SK-N-SH (cell line): ENCODE results near the gene ITIH5. TPM values are rescaled to one million over a fixed set of nuclear protein-coding genes. Genes with fewer than 3 reads are reported as not detected.
"Not testable (repeated sequence)": the region's sequence is repeated elsewhere in the genome, so short reads cannot be mapped to it uniquely, and the experiment has no call there.

Experiments used
- CTCF ChIA-PET: fragments of 300-600, 350-600 bp; formaldehyde crosslinking; extraction: SDS; loops from one replicate; lab custom pipeline; 2021; lab: Yijun Ruan, JAX
- POLR2A ChIA-PET: fragments of 350-600 bp; sonication (Branson Sonifier 250); formaldehyde crosslinking; extraction: SDS; loops from one replicate; lab custom pipeline; 2020; ENCODE audit warnings: antibody characterized with exemption, inconsistent platforms; lab: Yijun Ruan, JAX
- DNase-seq: peaks from one replicate; pipeline ENCODE4 v3.0.0; 2012
- H2AFZ ChIP-seq: fragments of 200-600 bp; sonication (generic); 2 replicates; pipeline ENCODE4 v1.8.1; 2016; ENCODE audit warnings: antibody characterized with exemption, mild to moderate bottlenecking, low read depth
- H3F3A ChIP-seq: fragments of 200-600 bp; sonication (generic); replicated peaks from 2 replicates; pipeline ENCODE3; 2016; ENCODE audit warnings: antibody characterized with exemption, mild to moderate bottlenecking; ENCODE audit not compliant: insufficient read depth
- H3K27ac ChIP-seq, 2 experiments: fragments of 200-500 bp in 1 of 2; fragments of 200-600 bp in 1 of 2; sonication (Bioruptor generic) in 1 of 2; sonication (generic), shearing (Covaris generic) in 1 of 2; 2 replicates each; pipeline versions ENCODE4 v1.5.1 to v1.6.1; 2014 to 2016; ENCODE audit warnings: low read depth in 2 of 2, inconsistent platforms in 1 of 2, low read length in 1 of 2, mild to moderate bottlenecking in 1 of 2, mixed read lengths in 1 of 2
- H3K27me3 ChIP-seq: fragments of 200-600 bp; sonication (generic), shearing (Covaris generic); 2 replicates; pipeline ENCODE4 v1.6.1; 2016; ENCODE audit warnings: mixed run types; ENCODE audit not compliant: insufficient read depth
- H3K36me3 ChIP-seq, 2 experiments: fragments of 200-500 bp in 1 of 2; fragments of 200-600 bp in 1 of 2; sonication (Bioruptor generic) in 1 of 2; sonication (generic) in 1 of 2; replicated peaks in 1 of 2; 2 replicates each; pipeline versions ENCODE3 to v1.5.1; 2014 to 2016; ENCODE audit warnings: low read length in 1 of 2, mild to moderate bottlenecking in 1 of 2; ENCODE audit not compliant: insufficient read depth in 2 of 2, control insufficient read depth in 1 of 2
- H3K4me1 ChIP-seq, 2 experiments: fragments of 200-500 bp in 1 of 2; fragments of 200-600 bp in 1 of 2; sonication (Bioruptor generic) in 1 of 2; sonication (generic), shearing (Covaris generic) in 1 of 2; 2 replicates each; pipeline versions ENCODE4 v1.5.1 to v1.6.1; 2014 to 2016; ENCODE audit warnings: low read depth in 1 of 2, low read length in 1 of 2, mixed run types in 1 of 2; ENCODE audit not compliant: insufficient read depth in 2 of 2, control insufficient read depth in 1 of 2
- H3K4me2 ChIP-seq: fragments of 200-600 bp; sonication (generic), shearing (Covaris generic); 2 replicates; pipeline ENCODE4 v1.6.1; 2017; ENCODE audit warnings: mixed run types
- H3K4me3 ChIP-seq, 2 experiments: fragments of 200-500 bp in 1 of 2; fragments of 200-600 bp in 1 of 2; sonication (Bioruptor generic) in 1 of 2; sonication (generic), shearing (Covaris generic) in 1 of 2; 2 replicates each; pipeline versions ENCODE4 v1.5.1 to v1.8.1; 2014 to 2016; ENCODE audit warnings: low read depth in 2 of 2, inconsistent platforms in 1 of 2, low read length in 1 of 2, mild to moderate bottlenecking in 1 of 2, mixed read lengths in 1 of 2, moderate library complexity in 1 of 2
- H3K79me2 ChIP-seq: fragments of 200-600 bp; sonication (generic); 2 replicates; pipeline ENCODE4 v1.8.1; 2017; ENCODE audit warnings: mild to moderate bottlenecking; ENCODE audit not compliant: insufficient read depth
- H3K9ac ChIP-seq: fragments of 200-600 bp; sonication (generic); 2 replicates; pipeline ENCODE4 v1.6.1; 2017; ENCODE audit warnings: mixed run types
- H3K9me2 ChIP-seq: fragments of 200-600 bp; sonication (generic); 2 replicates; pipeline ENCODE4 v1.6.1; 2017; ENCODE audit warnings: mixed run types
- H3K9me3 ChIP-seq: fragments of 200-600 bp; sonication (generic); 2 replicates; pipeline ENCODE4 v1.6.1; 2017; ENCODE audit warnings: mixed run types, mild to moderate bottlenecking, moderate library complexity
- H4K20me1 ChIP-seq: fragments of 200-600 bp; sonication (generic); 2 replicates; pipeline ENCODE4 v1.6.1; 2017; ENCODE audit warnings: mild to moderate bottlenecking, mixed run types; ENCODE audit not compliant: insufficient read depth
- CTCF ChIP-seq: fragments of 200-600 bp; sonication (generic); IDR thresholded peaks from 2 replicates; pipeline ENCODE4 v1.6.1; 2017; ENCODE audit warnings: antibody characterized with exemption, mild to moderate bottlenecking, moderate library complexity
- ELF1 ChIP-seq: IDR thresholded peaks from 2 replicates; pipeline ENCODE4 v1.4.0; 2012
- IRF3 ChIP-seq: fragments of 150-350 bp; IDR thresholded peaks from 2 replicates; pipeline ENCODE4 v1.6.1; 2016; ENCODE audit warnings: mild to moderate bottlenecking, low read depth, low read length
- MAX ChIP-seq: IDR thresholded peaks from 2 replicates; pipeline ENCODE4 v1.4.0; 2012; ENCODE audit warnings: low read depth
- YY1 ChIP-seq: IDR thresholded peaks from 2 replicates; pipeline ENCODE4 v1.4.0; 2012; ENCODE audit warnings: low read depth, mild to moderate bottlenecking
- WGBS: methylation state at CpG from one replicate; pipeline ENCODE4 v1.1.6; 2017; ENCODE audit warnings: low lambda C conversion rate; 5-methylcytosine and 5-hydroxymethylcytosine counted together
- polyA plus RNA-seq, 3 experiments: library from polyadenylated mRNA; depleted of rRNA; stranded (reverse); fragments of >200 nt; gene quantifications; 2 replicates each; pipeline ENCODE4 v1.2.3, GENCODE V29; 2012

The ITIH5 gene
- polyA plus RNA-seq, 1 of the 3 experiments (the other 2 are of a cell fraction): 0.07 TPM

GRCh38 chr10:7696545-7696944, 29.8 kb upstream of the ITIH5 start:
- no peak for DNase-seq
- no peaks in the 10 kb centered on the region for H3K9me3 ChIP-seq
- POLR2A ChIA-PET: no interaction called here
- CTCF ChIA-PET: interaction anchor here (0.9 to 1.3 kb wide), 2 partner anchors 9 to 190 kb away, joined by 3 to 8 read pairs; no protein-coding TSS in a partner anchor
- no peak overlapping the region for H3K27ac ChIP-seq
- H3K4me2 ChIP-seq: no peak overlapping the region
- H3K27me3 ChIP-seq: no peaks in the 10 kb centered on the region
- no peaks in the 10 kb centered on the region for H4K20me1 ChIP-seq
- no peak overlapping the region for H3K9ac ChIP-seq
- H3K4me3 ChIP-seq: no peak overlapping the region
- TF ChIP-seq YY1: no peak
- no peak for TF ChIP-seq ELF1
- TF ChIP-seq IRF3: no peak
- no peak for TF ChIP-seq CTCF
- no peak for TF ChIP-seq MAX
- H3K79me2 ChIP-seq: no peaks in the 10 kb centered on the region
- no peaks in the 10 kb centered on the region for H3K4me1 ChIP-seq
- no peaks in the 10 kb centered on the region for H3K36me3 ChIP-seq
- H3K9me2 ChIP-seq: no peaks in the 10 kb centered on the region
- no peaks in the 10 kb centered on the region for H3F3A ChIP-seq
- WGBS: 35% methylated on average over 2 of the region's 3 CpGs
- no peak overlapping the region for H2AFZ ChIP-seq

- H3K27ac ChIP-seq, DNase-seq, H3K79me2 ChIP-seq, CTCF ChIA-PET, H4K20me1 ChIP-seq, POLR2A ChIA-PET, H3K9ac ChIP-seq, H3K36me3 ChIP-seq, H3K4me2 ChIP-seq, H3K9me2 ChIP-seq, H3K4me1 ChIP-seq, H3F3A ChIP-seq, H3K27me3 ChIP-seq, H3K9me3 ChIP-seq, H3K4me3 ChIP-seq, H2AFZ ChIP-seq: not testable (repeated sequence)
Observed at GRCh38 chr10:7693194-7693593, 26.4 kb upstream of the ITIH5 start.

- H2AFZ ChIP-seq, H3K27ac ChIP-seq, H3K79me2 ChIP-seq, H3K9me3 ChIP-seq, H3K27me3 ChIP-seq, H3K4me3 ChIP-seq, H4K20me1 ChIP-seq, POLR2A ChIA-PET, H3K36me3 ChIP-seq, H3K4me2 ChIP-seq, H3K9me2 ChIP-seq, H3F3A ChIP-seq, H3K4me1 ChIP-seq, DNase-seq, H3K9ac ChIP-seq: not testable (repeated sequence)
- CTCF ChIA-PET: interaction anchor here (1.4 kb wide), 1 partner anchor 167 kb away, joined by 4 read pairs; no protein-coding TSS in a partner anchor
Observed at GRCh38 chr10:7692368-7692767, 25.6 kb upstream of the ITIH5 start.

GRCh38 chr10:7690885-7691597, 24.3 kb upstream of the ITIH5 start:
- H3K27ac ChIP-seq, H3K4me1 ChIP-seq, H3K79me2 ChIP-seq, H3K27me3 ChIP-seq, H3K4me3 ChIP-seq, DNase-seq, H2AFZ ChIP-seq, H3F3A ChIP-seq, H3K36me3 ChIP-seq, H3K9me2 ChIP-seq, POLR2A ChIA-PET, H3K4me2 ChIP-seq, H4K20me1 ChIP-seq, CTCF ChIA-PET, H3K9ac ChIP-seq, H3K9me3 ChIP-seq: not testable (repeated sequence)
- WGBS: 35% methylated on average over 3 of the region's 3 CpGs
